Astrocyte (in vitro differentiated cells and primary cell): ENCODE measurements around the gene DOCK11. TPM values are rescaled to one million over a fixed set of nuclear protein-coding genes. Genes with fewer than 3 reads are reported as not detected.

Source experiments
- DNase-seq: peaks from one replicate; pipeline ENCODE4 v3.0.0-alpha.2; 2010; ENCODE audit warnings: low read depth
- FAIRE-seq: peaks from 2 replicates; lab custom pipeline; 2011; peaks lifted over from hg19 to GRCh38; lab: Jason Lieb, UNC
- H2AFZ ChIP-seq: 2 replicates; pipeline ENCODE4 v1.6.0; 2012; ENCODE audit warnings: low read depth, low read length, inconsistent platforms
- H3K27ac ChIP-seq: 2 replicates; pipeline ENCODE4 v1.5.1; 2011; ENCODE audit warnings: low read depth, low read length, inconsistent platforms
- H3K27me3 ChIP-seq: 2 replicates; pipeline ENCODE4 v1.6.0; 2011; ENCODE audit warnings: low read length, inconsistent platforms; ENCODE audit not compliant: insufficient read depth
- H3K36me3 ChIP-seq: 2 replicates; pipeline ENCODE4 v1.5.1; 2011; ENCODE audit warnings: low read length, inconsistent platforms; ENCODE audit not compliant: insufficient read depth
- H3K4me1 ChIP-seq: 2 replicates; pipeline ENCODE4 v1.5.1; 2011; ENCODE audit warnings: low read length, inconsistent platforms; ENCODE audit not compliant: insufficient read depth
- H3K4me2 ChIP-seq: 2 replicates; pipeline ENCODE4 v1.6.0; 2012; ENCODE audit warnings: low read length, inconsistent platforms
- H3K4me3 ChIP-seq: 2 replicates; pipeline ENCODE4 v1.5.1; 2011; ENCODE audit warnings: low read depth, mild to moderate bottlenecking, low read length, inconsistent platforms; ENCODE audit not compliant: insufficient read depth
- H3K79me2 ChIP-seq: 2 replicates; pipeline ENCODE4 v1.6.0; 2012; ENCODE audit warnings: mild to moderate bottlenecking, low read length, inconsistent platforms; ENCODE audit not compliant: insufficient read depth
- H3K9ac ChIP-seq: 2 replicates; pipeline ENCODE4 v1.6.0; 2012; ENCODE audit warnings: mild to moderate bottlenecking, low read length, inconsistent platforms
- H3K9me3 ChIP-seq: 2 replicates; pipeline ENCODE4 v1.5.1; 2012; ENCODE audit warnings: low read depth, mild to moderate bottlenecking, low read length, inconsistent platforms; ENCODE audit not compliant: insufficient read depth
- H4K20me1 ChIP-seq: 2 replicates; pipeline ENCODE4 v1.6.0; 2012; ENCODE audit warnings: low read length, inconsistent platforms; ENCODE audit not compliant: insufficient read depth
- H3K27ac Mint-ChIP-seq: one replicate; pipeline ENCODE4 v1.8.0; 2021; ENCODE audit warnings: mild to moderate bottlenecking, mixed read lengths; ENCODE audit not compliant: unreplicated experiment
- H3K27me3 Mint-ChIP-seq: one replicate; pipeline ENCODE4 v1.8.0; 2021; ENCODE audit warnings: low read depth, mixed read lengths; ENCODE audit not compliant: unreplicated experiment
- H3K36me3 Mint-ChIP-seq: one replicate; pipeline ENCODE4 v1.8.0; 2021; ENCODE audit warnings: low read depth, mixed read lengths; ENCODE audit not compliant: unreplicated experiment
- H3K4me1 Mint-ChIP-seq: one replicate; pipeline ENCODE4 v1.8.0; 2021; ENCODE audit warnings: low read depth, mixed read lengths; ENCODE audit not compliant: unreplicated experiment
- H3K4me3 Mint-ChIP-seq: one replicate; pipeline ENCODE4 v1.8.0; 2021; ENCODE audit warnings: mild to moderate bottlenecking, moderate library complexity, mixed read lengths; ENCODE audit not compliant: unreplicated experiment
- H3K9me3 Mint-ChIP-seq: one replicate; pipeline ENCODE4 v1.8.0; 2021; ENCODE audit warnings: mild to moderate bottlenecking, mixed read lengths; ENCODE audit not compliant: unreplicated experiment
- EZH2 ChIP-seq: IDR thresholded peaks from 2 replicates; pipeline ENCODE4 v1.6.1; 2012; ENCODE audit warnings: mild to moderate bottlenecking, low read length, inconsistent platforms; ENCODE audit not compliant: insufficient read depth
- total RNA-seq: library from RNA; stranded (reverse); gene quantifications from 2 replicates; pipeline ENCODE4 v1.2.1, GENCODE V29; 2021
- TF ChIP-seq, protein P1 (sequence below): IDR thresholded peaks from 2 replicates; pipeline ENCODE4 v1.5.1; 2011; ENCODE audit warnings: low read depth, mild to moderate bottlenecking, inconsistent platforms, low read length, moderate library complexity; ENCODE audit not compliant: insufficient read depth

Gene DOCK11
- total RNA-seq, 1 donor from 2014 or later: 4.7 TPM

- TF ChIP-seq, protein P1, sequence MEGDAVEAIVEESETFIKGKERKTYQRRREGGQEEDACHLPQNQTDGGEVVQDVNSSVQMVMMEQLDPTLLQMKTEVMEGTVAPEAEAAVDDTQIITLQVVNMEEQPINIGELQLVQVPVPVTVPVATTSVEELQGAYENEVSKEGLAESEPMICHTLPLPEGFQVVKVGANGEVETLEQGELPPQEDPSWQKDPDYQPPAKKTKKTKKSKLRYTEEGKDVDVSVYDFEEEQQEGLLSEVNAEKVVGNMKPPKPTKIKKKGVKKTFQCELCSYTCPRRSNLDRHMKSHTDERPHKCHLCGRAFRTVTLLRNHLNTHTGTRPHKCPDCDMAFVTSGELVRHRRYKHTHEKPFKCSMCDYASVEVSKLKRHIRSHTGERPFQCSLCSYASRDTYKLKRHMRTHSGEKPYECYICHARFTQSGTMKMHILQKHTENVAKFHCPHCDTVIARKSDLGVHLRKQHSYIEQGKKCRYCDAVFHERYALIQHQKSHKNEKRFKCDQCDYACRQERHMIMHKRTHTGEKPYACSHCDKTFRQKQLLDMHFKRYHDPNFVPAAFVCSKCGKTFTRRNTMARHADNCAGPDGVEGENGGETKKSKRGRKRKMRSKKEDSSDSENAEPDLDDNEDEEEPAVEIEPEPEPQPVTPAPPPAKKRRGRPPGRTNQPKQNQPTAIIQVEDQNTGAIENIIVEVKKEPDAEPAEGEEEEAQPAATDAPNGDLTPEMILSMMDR: no peak
- TF ChIP-seq EZH2: no peak
- H3K27me3 Mint-ChIP-seq: peaks cover 4% of the 10 kb centered on the region
- Histone ChIP-seq H2AFZ (no peak overlapping the region), H3K36me3 (no peaks in the 10 kb centered on the region), H3K4me1 (peaks cover 9% of the 10 kb centered on the region), H3K27ac (no peak overlapping the region), H3K9me3 (no peaks in the 10 kb centered on the region), H3K4me3 (no peak overlapping the region), H3K27me3 (no peaks in the 10 kb centered on the region), H3K9ac (no peak overlapping the region), H3K4me2 (no peak overlapping the region), H3K79me2 (no peaks in the 10 kb centered on the region), H4K20me1 (no peaks in the 10 kb centered on the region)
- no peak overlapping the region for H3K4me3 Mint-ChIP-seq
- H3K27ac Mint-ChIP-seq: no peak overlapping the region
- H3K36me3 Mint-ChIP-seq: peaks cover 3% of the 10 kb centered on the region
- FAIRE-seq: no peak
- H3K4me1 Mint-ChIP-seq: no peaks in the 10 kb centered on the region
- no peaks in the 10 kb centered on the region for H3K9me3 Mint-ChIP-seq
- DNase-seq: no peak
Measured at GRCh38 chrX:118498755-118499154, 3.1 kb downstream of the DOCK11 start.

DNA sequence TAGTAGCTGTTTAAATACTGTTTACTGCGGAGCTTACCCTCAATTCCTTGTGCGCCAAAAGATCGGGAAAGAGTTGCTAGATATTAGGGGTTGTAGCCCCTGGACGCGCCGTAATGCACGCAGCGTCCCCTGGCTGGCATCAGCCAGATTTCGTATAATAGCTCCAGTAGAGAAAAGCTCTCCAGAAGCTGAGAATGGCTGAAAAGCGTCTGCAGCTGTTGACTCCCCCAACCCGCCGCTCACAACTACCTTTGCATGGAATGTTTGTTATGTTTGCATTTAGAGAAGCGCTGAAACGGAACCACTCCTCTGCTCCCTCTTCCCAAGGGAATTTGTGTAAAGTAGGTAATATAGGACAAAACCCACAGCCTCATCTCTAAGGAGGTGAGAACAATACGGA lies 3.7 kb downstream of the DOCK11 start:
- H3K36me3 Mint-ChIP-seq: peaks cover 3% of the 10 kb centered on the region
- no peak for FAIRE-seq
- Histone ChIP-seq H2AFZ (no peak overlapping the region), H3K4me1 (peaks cover 9% of the 10 kb centered on the region), H3K4me3 (no peak overlapping the region), H3K27me3 (no peaks in the 10 kb centered on the region), H3K9ac (no peak overlapping the region), H4K20me1 (no peaks in the 10 kb centered on the region), H3K36me3 (no peaks in the 10 kb centered on the region), H3K9me3 (no peaks in the 10 kb centered on the region), H3K79me2 (no peaks in the 10 kb centered on the region), H3K27ac (no peak overlapping the region), H3K4me2 (no peak overlapping the region)
- H3K27ac Mint-ChIP-seq: no peak overlapping the region
- no peak for DNase-seq
- H3K4me3 Mint-ChIP-seq: no peak overlapping the region
- TF ChIP-seq, protein P1: no peak
- no peak for TF ChIP-seq EZH2
- no peaks in the 10 kb centered on the region for H3K4me1 Mint-ChIP-seq
- H3K27me3 Mint-ChIP-seq: peaks cover 4% of the 10 kb centered on the region
- no peaks in the 10 kb centered on the region for H3K9me3 Mint-ChIP-seq

DNA sequence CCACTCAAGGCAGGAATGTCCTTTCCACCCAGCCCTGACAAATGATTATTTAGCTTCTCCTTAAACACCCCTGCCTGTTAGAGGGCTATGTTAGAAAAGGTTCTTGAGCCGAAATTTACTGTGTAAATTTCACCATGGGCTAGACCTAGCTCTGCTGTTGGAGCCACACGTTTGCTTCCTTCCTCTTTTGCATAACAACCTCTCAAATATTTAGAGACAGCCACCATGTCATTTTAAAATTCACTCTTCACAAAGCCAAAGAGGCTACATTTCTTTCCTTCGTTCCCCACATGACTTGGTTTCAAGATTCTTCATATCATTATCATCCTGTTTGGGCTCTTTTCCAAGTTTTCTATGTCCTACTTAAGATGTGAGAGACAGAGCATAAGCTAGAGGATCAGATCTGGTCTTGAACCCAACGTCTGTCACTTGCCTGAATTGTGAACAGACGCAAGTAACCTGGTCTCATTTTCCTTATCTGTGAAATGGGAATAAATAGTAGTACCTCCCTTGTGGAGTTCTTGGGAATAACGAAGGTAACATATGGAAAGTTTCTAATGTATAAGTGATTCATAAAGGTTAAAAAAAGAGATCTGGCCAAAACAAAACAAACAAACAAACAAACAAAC lies 6.7 kb downstream of the DOCK11 start:
- H3K9me3 Mint-ChIP-seq: no peaks in the 10 kb centered on the region
- Histone ChIP-seq H3K36me3 (no peaks in the 10 kb centered on the region), H3K79me2 (no peaks in the 10 kb centered on the region), H3K9me3 (no peaks in the 10 kb centered on the region), H2AFZ (no peak overlapping the region), H4K20me1 (no peaks in the 10 kb centered on the region), H3K27ac (no peak overlapping the region), H3K4me2 (no peak overlapping the region), H3K9ac (no peak overlapping the region), H3K4me1 (peaks cover under 1% of the 10 kb centered on the region), H3K27me3 (no peaks in the 10 kb centered on the region), H3K4me3 (no peak overlapping the region)
- FAIRE-seq (no peak), DNase-seq (no peak)
- H3K36me3 Mint-ChIP-seq: peaks cover 3% of the 10 kb centered on the region
- H3K4me1 Mint-ChIP-seq: no peaks in the 10 kb centered on the region
- no peak overlapping the region for H3K27ac Mint-ChIP-seq
- TF ChIP-seq, protein P1: no peak
- no peak for TF ChIP-seq EZH2
- H3K4me3 Mint-ChIP-seq: no peak overlapping the region
- peaks cover 4% of the 10 kb centered on the region for H3K27me3 Mint-ChIP-seq
